HepG2 (cell line): ENCODE data around the gene RAB32. TPM values are rescaled to one million over a fixed set of nuclear protein-coding genes. Genes with fewer than 3 reads are reported as not detected.

Source experiments
- FOSL1 ChIP-seq: sonication (generic); formaldehyde crosslinking; IDR thresholded peaks from 2 replicates; pipeline ENCODE4 v1.9.0; 2021; ENCODE audit warnings: missing genetic modification reagents, borderline replicate concordance
- HOXD1 ChIP-seq: sonication (generic); formaldehyde crosslinking; IDR thresholded peaks from 2 replicates; pipeline ENCODE4 v1.5.0; 2020; ENCODE audit warnings: missing genetic modification reagents
- MXD3 ChIP-seq: IDR thresholded peaks from 2 replicates; pipeline ENCODE4 v1.6.1; 2016; ENCODE audit warnings: mild to moderate bottlenecking, missing biosample characterization, missing genetic modification reagents
- MYNN ChIP-seq: sonication (generic); formaldehyde crosslinking; IDR thresholded peaks from 2 replicates; pipeline ENCODE4 v1.4.0; 2020; ENCODE audit warnings: mild to moderate bottlenecking, low read depth, missing genetic modification reagents
- NPAS2 ChIP-seq: sonication (generic); formaldehyde crosslinking; IDR thresholded peaks from 2 replicates; pipeline ENCODE4 v1.8.0; 2022; ENCODE audit warnings: mild to moderate bottlenecking, missing genetic modification reagents, borderline replicate concordance
- POLR2AphosphoS2 ChIP-seq: IDR thresholded peaks from 2 replicates; pipeline ENCODE4 v1.6.1; 2011; ENCODE audit warnings: low read depth, low read length, improper control_type of control experiment
- RAD51 ChIP-seq: fragments of 450-650 bp; IDR thresholded peaks from 2 replicates; pipeline ENCODE4 v1.6.1; 2016; ENCODE audit warnings: borderline replicate concordance
- SNAI1 ChIP-seq: sonication (generic); formaldehyde crosslinking; IDR thresholded peaks from 2 replicates; pipeline ENCODE4 v1.5.0; 2020; ENCODE audit warnings: mild to moderate bottlenecking, missing genetic modification reagents, borderline replicate concordance
- TAF1 ChIP-seq: sonication (generic); formaldehyde crosslinking; IDR thresholded peaks from 2 replicates; pipeline ENCODE4 v1.4.0; 2020; ENCODE audit warnings: missing genetic modification reagents
- ZMYM2 ChIP-seq: sonication (generic); formaldehyde crosslinking; IDR thresholded peaks from 2 replicates; pipeline ENCODE4 v1.8.0; 2022; ENCODE audit warnings: mild to moderate bottlenecking, missing genetic modification reagents
- ZNF234 ChIP-seq: sonication (generic); formaldehyde crosslinking; conservative IDR thresholded peaks from 2 replicates; pipeline ENCODE4 v1.5.1; 2020; ENCODE audit warnings: mild to moderate bottlenecking, missing genetic modification reagents
- ZNF460 ChIP-seq: sonication (generic); formaldehyde crosslinking; IDR thresholded peaks from 2 replicates; pipeline ENCODE4 v1.5.1; 2020; ENCODE audit warnings: missing genetic modification reagents, mild to moderate bottlenecking, borderline replicate concordance
- ZNF577 ChIP-seq: sonication (generic); formaldehyde crosslinking; IDR thresholded peaks from 2 replicates; pipeline ENCODE4 v1.4.0; 2020; ENCODE audit warnings: mild to moderate bottlenecking, low read depth, missing genetic modification reagents, borderline replicate concordance
- ZNF589 ChIP-seq: sonication (generic); formaldehyde crosslinking; conservative IDR thresholded peaks from 2 replicates; pipeline ENCODE4 v1.8.0; 2022; ENCODE audit warnings: mild to moderate bottlenecking, moderate library complexity, missing genetic modification reagents
- ZSCAN20 ChIP-seq: sonication (generic); formaldehyde crosslinking; IDR thresholded peaks from 2 replicates; pipeline ENCODE4 v1.4.0; 2020; ENCODE audit warnings: missing genetic modification reagents, mild to moderate bottlenecking, borderline replicate concordance
- polyA plus RNA-seq, 8 experiments: library from polyadenylated mRNA; depleted of rRNA in 3 of 8; stranded (reverse) in 7 of 8; unstranded in 1 of 8; fragments of >200 nt; fragmentation: Illumina TruSeq in 4 of 8; extraction: Trizol in 4 of 8; gene quantifications; 2 replicates each; pipeline versions ENCODE4 v1.2.1 to v1.2.3, GENCODE V29; 2011 to 2016; ENCODE audit warnings: low read depth in 4 of 8, missing spikeins in 1 of 8, mixed read lengths in 1 of 8; ENCODE audit not compliant: insufficient read depth in 1 of 8
- total RNA-seq, 5 experiments: library from RNA; depleted of rRNA; stranded (reverse); fragments of >200 nt; fragmentation: Illumina TruSeq; extraction: Trizol; gene quantifications; 2 replicates each; pipeline ENCODE4 v1.2.3, GENCODE V29; 2016; ENCODE audit warnings: low read depth in 1 of 5
- TF ChIP-seq, protein P1 (sequence below), 2 experiments: sonication (generic) in 1 of 2; formaldehyde crosslinking in 1 of 2; IDR thresholded peaks; 2 replicates each; pipeline versions ENCODE4 v1.4.0 to v1.6.1; 2016 to 2020; ENCODE audit warnings: borderline replicate concordance in 1 of 2, low read depth in 1 of 2, mild to moderate bottlenecking in 1 of 2, missing genetic modification reagents in 1 of 2
- TF ChIP-seq, protein P2 (sequence below): sonication (generic); formaldehyde crosslinking; IDR thresholded peaks from 2 replicates; pipeline ENCODE4 v1.9.0; 2021; ENCODE audit warnings: missing genetic modification reagents, mild to moderate bottlenecking, borderline replicate concordance
- TF ChIP-seq, protein P3 (sequence below): sonication (generic); formaldehyde crosslinking; IDR thresholded peaks from 2 replicates; pipeline ENCODE4 v1.5.0; 2020; ENCODE audit warnings: mild to moderate bottlenecking, missing genetic modification reagents, borderline replicate concordance

The RAB32 gene
- total and polyA plus RNA-seq, 2 of the 13 experiments (the other 11 are each of a cell fraction or from before 2014, with no cell fraction given), result 43.7 to 93.9 TPM

DNA sequence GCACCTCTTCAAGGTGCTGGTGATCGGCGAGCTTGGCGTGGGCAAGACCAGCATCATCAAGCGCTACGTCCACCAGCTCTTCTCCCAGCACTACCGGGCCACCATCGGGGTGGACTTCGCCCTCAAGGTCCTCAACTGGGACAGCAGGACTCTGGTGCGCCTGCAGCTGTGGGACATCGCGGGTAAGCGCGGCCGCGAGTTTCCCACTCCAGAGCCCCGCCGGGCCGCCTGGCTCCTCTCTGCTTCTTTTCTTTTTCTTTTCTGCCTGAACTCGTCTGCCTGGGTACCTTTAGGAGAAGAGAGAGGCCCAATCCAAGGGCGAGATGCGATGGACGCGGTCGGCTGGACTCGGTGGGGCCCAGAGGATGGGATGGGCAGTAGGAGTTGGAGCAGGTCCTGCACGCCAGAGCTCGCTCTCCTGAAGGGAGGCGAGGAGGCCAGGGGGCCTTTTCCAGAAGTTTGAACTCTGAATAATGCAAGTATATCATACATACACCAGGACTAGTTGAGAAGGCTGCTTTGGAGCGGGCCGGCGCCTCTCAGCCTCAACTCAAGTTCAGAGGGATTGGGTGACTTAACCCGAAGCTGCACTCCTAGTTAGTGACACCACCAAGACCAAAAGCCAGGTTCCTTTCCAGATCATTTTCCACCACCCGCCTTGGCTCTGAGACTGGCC, 445 bp downstream of the RAB32 start (continued):
- TF ChIP-seq ZSCAN20 (CRISPR knock-in tag), result no peak
- TF ChIP-seq, protein P1, sequence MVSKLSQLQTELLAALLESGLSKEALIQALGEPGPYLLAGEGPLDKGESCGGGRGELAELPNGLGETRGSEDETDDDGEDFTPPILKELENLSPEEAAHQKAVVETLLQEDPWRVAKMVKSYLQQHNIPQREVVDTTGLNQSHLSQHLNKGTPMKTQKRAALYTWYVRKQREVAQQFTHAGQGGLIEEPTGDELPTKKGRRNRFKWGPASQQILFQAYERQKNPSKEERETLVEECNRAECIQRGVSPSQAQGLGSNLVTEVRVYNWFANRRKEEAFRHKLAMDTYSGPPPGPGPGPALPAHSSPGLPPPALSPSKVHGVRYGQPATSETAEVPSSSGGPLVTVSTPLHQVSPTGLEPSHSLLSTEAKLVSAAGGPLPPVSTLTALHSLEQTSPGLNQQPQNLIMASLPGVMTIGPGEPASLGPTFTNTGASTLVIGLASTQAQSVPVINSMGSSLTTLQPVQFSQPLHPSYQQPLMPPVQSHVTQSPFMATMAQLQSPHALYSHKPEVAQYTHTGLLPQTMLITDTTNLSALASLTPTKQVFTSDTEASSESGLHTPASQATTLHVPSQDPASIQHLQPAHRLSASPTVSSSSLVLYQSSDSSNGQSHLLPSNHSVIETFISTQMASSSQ (IDR thresholded peaks at IDR 0.05; ENCODE audit: low read depth), result no peak
- TF ChIP-seq, protein P1 (CRISPR knock-in tag; IDR thresholded peaks at IDR 0.05; ENCODE audit: borderline replicate concordance), result peak; percentile 28; the same call in 1 of the 2 replicates
- TF ChIP-seq MYNN (CRISPR knock-in tag), result no peak
- TF ChIP-seq FOSL1 (CRISPR knock-in tag), result peak; percentile 40; the same call in 1 of the 2 replicates
- TF ChIP-seq SNAI1 (CRISPR knock-in tag), result 0 out of 2 replicates have a peak, but pooled peaks have one; percentile 57
- TF ChIP-seq, protein P2, sequence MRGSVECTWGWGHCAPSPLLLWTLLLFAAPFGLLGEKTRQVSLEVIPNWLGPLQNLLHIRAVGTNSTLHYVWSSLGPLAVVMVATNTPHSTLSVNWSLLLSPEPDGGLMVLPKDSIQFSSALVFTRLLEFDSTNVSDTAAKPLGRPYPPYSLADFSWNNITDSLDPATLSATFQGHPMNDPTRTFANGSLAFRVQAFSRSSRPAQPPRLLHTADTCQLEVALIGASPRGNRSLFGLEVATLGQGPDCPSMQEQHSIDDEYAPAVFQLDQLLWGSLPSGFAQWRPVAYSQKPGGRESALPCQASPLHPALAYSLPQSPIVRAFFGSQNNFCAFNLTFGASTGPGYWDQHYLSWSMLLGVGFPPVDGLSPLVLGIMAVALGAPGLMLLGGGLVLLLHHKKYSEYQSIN (CRISPR knock-in tag), result no peak
- TF ChIP-seq RAD51, result no peak
- TF ChIP-seq ZMYM2 (CRISPR knock-in tag), result no peak
- TF ChIP-seq ZNF577, result no peak
- 0 out of 2 replicates have a peak, but pooled peaks have one; percentile 21 for TF ChIP-seq HOXD1 (CRISPR knock-in tag)
- peak; percentile 73 for TF ChIP-seq TAF1 (CRISPR knock-in tag)
- TF ChIP-seq, protein P3, sequence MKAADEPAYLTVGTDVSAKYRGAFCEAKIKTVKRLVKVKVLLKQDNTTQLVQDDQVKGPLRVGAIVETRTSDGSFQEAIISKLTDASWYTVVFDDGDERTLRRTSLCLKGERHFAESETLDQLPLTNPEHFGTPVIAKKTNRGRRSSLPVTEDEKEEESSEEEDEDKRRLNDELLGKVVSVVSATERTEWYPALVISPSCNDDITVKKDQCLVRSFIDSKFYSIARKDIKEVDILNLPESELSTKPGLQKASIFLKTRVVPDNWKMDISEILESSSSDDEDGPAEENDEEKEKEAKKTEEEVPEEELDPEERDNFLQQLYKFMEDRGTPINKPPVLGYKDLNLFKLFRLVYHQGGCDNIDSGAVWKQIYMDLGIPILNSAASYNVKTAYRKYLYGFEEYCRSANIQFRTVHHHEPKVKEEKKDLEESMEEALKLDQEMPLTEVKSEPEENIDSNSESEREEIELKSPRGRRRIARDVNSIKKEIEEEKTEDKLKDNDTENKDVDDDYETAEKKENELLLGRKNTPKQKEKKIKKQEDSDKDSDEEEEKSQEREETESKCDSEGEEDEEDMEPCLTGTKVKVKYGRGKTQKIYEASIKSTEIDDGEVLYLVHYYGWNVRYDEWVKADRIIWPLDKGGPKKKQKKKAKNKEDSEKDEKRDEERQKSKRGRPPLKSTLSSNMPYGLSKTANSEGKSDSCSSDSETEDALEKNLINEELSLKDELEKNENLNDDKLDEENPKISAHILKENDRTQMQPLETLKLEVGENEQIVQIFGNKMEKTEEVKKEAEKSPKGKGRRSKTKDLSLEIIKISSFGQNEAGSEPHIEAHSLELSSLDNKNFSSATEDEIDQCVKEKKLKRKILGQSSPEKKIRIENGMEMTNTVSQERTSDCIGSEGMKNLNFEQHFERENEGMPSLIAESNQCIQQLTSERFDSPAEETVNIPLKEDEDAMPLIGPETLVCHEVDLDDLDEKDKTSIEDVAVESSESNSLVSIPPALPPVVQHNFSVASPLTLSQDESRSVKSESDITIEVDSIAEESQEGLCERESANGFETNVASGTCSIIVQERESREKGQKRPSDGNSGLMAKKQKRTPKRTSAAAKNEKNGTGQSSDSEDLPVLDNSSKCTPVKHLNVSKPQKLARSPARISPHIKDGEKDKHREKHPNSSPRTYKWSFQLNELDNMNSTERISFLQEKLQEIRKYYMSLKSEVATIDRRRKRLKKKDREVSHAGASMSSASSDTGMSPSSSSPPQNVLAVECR (CRISPR knock-in tag), result peak; percentile 55; the same call in 1 of the 2 replicates
- peak; percentile 6; the same call in 1 of the 2 replicates for TF ChIP-seq ZNF234 (CRISPR knock-in tag)
- TF ChIP-seq ZNF589 (CRISPR knock-in tag), result no peak
- TF ChIP-seq ZNF460, result no peak
- TF ChIP-seq NPAS2 (CRISPR knock-in tag), result 0 out of 2 replicates have a peak, but pooled peaks have one; percentile 42
- 0 out of 2 replicates have a peak, but pooled peaks have one; percentile 39 for TF ChIP-seq MXD3 (CRISPR knock-in tag)
- TF ChIP-seq POLR2AphosphoS2, result no peak
